Measurements from ENCODE around the gene ZCCHC24.

- TF ChIP-seq, protein P1, sequence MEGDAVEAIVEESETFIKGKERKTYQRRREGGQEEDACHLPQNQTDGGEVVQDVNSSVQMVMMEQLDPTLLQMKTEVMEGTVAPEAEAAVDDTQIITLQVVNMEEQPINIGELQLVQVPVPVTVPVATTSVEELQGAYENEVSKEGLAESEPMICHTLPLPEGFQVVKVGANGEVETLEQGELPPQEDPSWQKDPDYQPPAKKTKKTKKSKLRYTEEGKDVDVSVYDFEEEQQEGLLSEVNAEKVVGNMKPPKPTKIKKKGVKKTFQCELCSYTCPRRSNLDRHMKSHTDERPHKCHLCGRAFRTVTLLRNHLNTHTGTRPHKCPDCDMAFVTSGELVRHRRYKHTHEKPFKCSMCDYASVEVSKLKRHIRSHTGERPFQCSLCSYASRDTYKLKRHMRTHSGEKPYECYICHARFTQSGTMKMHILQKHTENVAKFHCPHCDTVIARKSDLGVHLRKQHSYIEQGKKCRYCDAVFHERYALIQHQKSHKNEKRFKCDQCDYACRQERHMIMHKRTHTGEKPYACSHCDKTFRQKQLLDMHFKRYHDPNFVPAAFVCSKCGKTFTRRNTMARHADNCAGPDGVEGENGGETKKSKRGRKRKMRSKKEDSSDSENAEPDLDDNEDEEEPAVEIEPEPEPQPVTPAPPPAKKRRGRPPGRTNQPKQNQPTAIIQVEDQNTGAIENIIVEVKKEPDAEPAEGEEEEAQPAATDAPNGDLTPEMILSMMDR (IDR thresholded peaks at IDR 0.05; ENCODE audit: low read depth, low read length, missing input control) = no peak
- TF ChIP-seq ATF3 (IDR thresholded peaks at IDR 0.05) (no peak), JUND (IDR thresholded peaks at IDR 0.05) (no peak)
- TF ChIP-seq, protein P2, sequence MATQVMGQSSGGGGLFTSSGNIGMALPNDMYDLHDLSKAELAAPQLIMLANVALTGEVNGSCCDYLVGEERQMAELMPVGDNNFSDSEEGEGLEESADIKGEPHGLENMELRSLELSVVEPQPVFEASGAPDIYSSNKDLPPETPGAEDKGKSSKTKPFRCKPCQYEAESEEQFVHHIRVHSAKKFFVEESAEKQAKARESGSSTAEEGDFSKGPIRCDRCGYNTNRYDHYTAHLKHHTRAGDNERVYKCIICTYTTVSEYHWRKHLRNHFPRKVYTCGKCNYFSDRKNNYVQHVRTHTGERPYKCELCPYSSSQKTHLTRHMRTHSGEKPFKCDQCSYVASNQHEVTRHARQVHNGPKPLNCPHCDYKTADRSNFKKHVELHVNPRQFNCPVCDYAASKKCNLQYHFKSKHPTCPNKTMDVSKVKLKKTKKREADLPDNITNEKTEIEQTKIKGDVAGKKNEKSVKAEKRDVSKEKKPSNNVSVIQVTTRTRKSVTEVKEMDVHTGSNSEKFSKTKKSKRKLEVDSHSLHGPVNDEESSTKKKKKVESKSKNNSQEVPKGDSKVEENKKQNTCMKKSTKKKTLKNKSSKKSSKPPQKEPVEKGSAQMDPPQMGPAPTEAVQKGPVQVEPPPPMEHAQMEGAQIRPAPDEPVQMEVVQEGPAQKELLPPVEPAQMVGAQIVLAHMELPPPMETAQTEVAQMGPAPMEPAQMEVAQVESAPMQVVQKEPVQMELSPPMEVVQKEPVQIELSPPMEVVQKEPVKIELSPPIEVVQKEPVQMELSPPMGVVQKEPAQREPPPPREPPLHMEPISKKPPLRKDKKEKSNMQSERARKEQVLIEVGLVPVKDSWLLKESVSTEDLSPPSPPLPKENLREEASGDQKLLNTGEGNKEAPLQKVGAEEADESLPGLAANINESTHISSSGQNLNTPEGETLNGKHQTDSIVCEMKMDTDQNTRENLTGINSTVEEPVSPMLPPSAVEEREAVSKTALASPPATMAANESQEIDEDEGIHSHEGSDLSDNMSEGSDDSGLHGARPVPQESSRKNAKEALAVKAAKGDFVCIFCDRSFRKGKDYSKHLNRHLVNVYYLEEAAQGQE (IDR thresholded peaks at IDR 0.05) = no peak
Measured at GRCh38 chr10:79468841-79469585, 23.6 kb upstream of the ZCCHC24 start.

Data from liver (tissue), 3 donors.